HPDE6-E6E7 (cell line): ENCODE measurements around the gene GRIPAP1.

Experiments
- DNase-seq: peaks from one replicate; pipeline ENCODE4 v3.0.0; 2011; ENCODE audit warnings: missing footprints; ENCODE audit errors: extremely low spot score

Gene GRIPAP1

DNA sequence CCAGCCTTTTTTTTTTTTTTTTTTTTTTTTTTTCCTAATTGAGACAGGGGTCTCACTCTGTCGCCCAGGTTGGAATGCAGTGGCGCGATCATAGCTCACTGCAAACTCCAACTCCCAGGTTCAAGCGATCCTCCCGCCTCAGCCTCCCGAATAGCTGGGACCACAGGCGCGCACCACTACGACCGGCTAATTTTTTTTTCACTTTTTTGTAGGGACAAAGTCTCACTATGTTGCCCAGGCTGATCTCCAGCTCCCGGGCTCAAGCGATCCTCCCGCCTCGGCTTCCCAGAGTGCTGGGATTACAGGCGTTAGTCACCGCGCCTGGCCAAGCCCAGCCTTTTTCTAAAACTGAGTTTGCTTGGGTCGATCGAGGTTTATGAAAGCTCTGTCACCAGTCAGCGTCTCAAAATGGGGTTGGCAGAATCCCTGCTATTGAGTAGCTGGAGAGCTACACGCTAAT is 43.4 kb downstream of the GRIPAP1 start:
- no peak for DNase-seq

DNA sequence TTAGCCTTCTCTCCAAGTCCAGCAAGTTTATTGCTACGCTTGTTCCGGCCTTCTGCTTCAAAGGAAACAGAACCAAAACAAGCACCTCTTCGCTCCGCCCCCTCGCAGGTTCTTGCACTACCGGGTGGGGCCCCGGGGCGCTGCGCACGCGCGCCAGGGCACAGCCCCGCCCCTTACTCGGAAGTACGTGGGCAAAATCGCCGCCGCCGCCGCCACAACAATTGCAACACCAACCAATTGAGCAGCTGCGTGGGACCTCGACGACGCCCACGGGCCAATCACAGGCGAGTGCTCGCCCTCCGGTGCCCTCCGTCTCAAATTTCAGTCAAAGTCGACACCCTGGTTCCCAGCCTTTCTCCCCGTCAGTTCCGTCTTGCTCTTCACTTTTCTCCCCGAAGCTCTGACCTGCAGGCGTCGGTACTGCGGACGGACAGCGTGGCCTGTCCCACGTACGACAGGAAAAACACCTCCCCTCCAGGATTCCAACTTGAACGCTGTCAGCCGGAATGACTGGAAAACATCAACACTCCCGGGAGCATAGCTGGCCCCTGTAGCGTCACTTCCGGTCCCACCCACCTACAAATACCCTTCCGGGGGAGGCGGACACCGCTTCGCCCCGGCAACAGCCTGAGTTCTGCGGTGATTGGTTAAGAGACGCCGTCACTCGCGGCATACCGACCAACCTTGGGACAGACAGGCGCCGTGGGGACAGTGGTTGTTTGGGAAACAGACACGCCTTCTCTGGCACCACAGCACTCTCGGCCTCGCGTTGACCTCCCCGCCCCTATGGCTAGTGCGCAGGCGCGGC is 44.0 kb downstream of the GRIPAP1 start:
- DNase-seq: peak; percentile 84

DNA sequence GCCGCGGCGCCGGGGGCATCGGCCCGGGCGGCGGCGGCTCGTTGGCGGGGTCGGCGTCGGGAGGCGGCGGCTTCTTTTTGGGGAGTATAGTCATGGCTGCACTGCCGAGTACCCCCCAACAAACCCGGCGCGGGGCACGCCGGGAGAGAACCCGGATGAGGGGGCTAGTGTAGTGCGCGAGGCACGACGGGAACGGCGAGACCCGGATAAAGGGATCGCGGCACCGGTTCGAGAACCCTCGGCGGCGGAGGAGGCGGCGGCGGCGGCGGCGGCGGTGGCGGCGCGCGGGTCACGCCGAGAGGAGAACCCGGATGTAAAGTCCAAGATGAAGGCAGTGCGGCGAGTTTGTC is 44.6 kb downstream of the GRIPAP1 start, which contains the start of gene OTUD5:
Gene OTUD5 (minus strand): TSS at position 131 of the 350 bp plus-strand sequence. CDS start 37 bp downstream, at position 94.
- no peak for DNase-seq

DNA sequence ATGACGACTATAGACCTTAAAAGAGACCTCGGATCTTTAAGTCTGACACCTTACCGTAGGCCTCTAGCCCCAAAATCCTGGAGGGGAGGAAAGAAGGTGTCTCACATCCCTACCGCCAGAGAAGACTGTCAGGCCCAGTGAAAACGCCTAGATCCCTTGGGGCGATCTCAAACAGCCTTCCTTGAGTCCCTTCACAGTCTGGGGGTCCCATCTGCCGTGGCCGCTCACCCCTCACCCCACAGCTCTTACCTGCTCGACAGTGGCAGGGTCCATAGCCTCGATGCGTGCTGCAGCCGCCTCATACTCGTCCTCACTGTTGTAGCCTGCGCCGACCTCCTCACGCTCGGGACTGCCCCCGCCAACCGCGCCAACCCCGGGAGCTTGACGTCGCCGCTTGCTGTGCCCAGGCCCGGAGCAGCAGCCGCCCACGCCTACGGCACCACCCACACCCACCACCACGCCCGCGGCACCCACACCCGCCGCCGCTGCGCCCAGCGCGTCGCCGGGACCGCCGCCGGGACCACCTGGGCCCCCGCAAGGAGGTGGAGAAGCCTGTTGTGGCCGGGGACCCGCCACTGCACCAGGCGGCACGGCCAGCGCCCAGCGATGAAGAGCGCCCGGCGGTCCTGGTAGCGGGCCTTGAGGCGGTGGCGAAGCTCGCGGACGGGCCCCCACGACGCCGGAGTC is 45.2 kb downstream of the GRIPAP1 start:
- DNase-seq: no peak

DNA sequence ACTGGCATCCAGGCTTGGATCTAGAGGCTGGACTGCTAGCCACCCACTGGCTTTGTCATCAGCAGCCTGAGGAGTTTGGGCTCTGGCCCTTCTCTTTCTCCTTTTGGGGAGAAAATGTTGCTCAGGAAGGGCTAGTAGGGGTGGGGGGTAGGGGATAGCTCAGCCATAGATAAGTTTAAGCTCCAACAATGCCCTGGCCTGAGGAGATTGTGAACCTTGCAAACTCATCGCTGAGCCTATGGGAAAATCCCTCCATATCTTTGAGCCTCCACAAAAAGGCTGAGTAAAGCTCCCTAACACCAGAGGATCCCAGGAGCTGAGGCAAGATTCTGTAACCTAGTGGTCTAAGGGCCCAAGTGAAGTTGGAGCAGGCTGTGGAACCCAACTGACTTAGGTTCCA is 53.5 kb downstream of the GRIPAP1 start:
- no peak for DNase-seq

DNA sequence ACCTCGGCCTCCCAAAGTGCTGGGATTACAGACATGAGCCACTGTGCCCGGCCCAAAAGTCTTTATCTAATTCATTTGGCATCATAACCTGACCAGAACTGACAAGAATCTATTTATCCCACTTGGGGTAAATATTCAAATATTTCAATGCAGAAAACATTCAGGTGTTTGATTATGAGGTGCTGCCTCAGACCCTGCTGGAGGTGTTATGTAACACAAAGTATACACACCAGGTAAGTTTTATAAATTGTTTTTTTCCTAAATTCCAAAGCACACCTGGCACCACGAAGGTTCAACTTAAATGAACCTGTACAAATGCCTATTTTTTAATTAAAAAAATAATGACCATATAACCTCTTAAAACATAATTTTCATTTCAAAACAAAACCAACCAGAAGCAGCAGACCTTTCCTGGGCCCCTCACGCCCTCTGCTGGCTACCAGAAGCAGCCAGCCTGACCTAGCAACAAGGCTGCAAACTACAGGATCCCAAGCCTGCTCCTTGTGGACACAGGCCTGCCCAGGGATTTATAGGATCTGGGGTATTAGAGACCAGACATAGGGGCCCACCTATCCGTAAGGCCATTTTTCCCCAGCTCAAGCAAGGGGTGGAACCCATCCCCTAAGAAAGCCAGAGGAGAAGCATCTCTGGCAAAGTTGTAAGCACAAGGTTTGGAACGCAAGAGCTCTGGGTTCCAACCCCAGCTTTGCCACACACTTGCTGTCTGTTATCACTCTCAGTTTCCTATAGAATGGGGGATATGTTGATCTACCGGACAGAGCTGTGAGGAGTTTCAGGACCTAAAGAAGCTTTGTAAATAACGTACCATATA is 56.3 kb downstream of the GRIPAP1 start:
- DNase-seq: peak; percentile 33

DNA sequence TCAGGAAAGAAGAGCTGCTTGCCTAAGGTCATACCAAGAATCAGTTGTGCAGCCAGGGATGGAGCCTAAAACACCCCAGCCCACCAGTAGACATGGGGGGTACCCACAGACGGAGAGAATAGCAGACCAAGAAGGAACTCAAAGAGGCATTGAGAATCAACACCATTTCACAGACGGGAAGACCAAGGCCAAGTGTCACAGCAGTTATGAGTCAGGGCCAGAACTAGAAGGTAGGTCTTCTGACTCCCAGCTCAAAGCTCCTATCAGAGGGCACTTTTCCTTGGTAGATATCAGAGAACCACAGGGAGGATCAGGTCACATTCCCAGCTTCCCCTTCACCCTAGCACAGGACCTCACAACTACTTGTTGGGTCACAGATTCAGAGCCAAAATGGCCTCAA is 59.2 kb downstream of the GRIPAP1 start:
- no peak for DNase-seq

DNA sequence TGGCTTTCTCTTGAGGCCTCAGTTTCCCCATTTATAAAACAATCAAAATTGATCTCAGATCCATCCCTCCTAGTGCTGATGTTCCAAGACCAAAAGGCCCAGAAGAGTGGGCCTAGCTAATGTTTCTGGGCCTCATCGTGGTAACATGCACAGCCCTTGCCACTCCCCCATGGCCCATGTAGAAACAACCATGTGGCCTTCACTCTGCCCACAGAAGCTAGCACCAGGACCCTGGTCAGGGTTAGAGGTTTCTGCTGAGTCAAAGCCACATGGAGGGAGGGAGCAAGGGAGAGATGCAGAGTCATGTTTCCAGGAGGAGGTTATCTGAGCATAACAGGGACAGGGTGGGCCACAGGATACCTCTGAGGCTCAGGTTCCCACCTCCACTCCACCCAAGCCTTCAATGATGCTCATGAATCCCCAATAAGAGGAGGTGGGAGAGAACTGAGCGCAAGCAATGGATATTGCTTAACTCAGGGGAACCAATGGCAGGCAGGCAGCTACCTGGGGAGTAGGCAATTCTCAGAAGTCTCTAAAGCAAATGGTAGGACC is 61.6 kb downstream of the GRIPAP1 start:
- DNase-seq: no peak

DNA sequence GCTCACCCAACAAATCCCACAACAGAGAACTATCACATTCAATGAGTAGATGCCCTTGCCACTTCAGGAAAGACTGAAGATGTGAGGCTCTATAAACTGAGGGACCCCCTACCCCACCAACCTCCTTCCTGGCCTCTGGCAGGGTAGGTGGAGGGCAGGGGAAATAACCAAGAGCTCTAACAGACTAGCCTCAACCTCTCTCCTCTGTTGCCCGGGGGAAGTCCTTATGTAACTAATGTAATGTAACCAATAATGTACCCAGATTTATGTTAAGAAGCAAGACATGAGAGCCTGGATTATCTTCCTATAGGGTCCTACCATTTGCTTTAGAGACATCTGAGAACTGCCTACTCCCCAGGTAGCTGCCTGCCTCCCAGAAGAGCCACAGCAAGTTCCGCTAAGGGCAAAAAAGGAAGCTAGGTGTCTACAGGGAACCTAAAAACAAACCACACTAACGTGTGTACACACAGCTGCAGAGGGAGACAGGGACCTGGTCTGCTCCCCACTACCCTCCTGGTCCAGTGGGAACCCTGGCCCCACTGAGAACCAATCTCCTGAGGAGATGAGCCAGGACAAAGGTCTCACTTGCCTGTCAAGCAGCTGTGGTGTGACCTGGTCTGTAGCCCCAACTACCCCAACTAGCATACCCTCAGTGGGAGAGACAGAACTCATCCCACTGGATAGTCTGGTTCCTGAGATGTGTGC is 62.4 kb downstream of the GRIPAP1 start:
- DNase-seq: no peak

DNA sequence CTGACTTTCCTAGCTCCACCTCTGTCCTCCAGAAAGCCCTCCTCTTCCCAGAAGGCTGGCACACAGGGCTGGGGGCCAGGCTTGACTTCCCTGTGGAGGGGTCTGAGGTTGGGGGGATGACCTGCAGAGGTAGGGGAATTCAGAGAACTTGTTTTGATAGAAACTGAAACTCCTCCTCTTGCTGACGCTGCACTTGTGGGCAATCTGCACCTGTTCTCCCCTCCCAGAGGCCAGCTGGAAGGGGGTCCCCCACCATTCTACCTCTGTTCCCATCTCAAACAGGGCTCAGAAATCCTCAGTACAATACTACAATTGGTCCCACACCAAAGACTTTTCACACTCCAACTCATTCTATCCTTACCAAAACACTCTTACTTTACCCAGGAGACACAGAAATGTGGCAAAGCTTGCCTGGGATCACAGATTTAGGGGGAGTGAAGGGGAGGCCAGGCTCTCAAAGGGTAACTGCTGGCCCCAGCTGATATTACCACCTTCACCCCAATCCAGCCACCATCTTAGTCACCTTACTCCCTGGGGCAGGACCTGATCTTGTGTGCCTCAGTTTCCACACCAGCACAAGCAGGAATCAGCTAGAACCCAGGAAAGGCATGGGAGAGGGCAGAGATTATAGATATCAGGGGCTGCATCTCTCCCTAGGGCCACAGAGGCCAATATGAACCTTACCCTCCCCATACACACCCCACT is 63.2 kb downstream of the GRIPAP1 start:
- DNase-seq: no peak

DNA sequence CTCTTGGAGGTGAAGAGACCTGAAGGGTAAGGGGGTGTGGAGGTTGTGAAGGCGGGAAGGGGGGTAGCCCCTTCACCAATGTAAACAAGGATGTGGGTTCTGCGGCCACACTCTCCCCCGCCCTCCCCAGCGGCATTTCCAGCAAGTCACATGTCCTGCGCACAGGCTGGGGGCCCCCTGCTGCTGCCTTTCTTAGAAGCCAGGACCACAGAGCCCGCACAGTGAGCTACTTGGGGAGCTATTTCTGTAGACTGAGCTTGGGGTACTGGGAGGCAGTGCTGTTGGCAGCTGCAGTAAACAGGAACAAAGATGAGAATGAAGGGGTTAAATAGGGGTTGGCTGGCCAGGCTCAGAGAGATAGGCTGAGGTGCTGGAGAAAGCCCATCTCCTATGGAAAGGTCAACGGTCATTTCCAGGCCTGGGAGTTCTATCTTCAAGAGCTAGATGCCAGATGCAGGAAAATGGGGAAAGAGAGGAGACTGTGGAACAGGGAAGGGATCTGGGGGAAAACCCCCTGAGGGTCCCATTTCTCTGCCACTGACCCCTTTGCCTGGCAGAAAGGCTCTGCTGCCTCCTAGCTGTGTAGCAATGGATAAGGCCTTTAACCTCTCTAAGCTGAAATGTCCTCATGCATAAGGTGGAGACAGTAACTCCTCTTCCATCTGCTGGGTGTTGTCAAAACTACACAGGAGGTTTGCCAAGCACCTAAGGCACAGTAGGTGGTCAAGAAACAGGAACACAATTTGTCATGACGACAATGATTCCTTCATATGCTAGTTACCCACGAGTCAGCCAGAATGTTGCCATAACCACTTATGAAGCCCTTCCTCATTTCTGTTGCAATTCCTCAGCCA is 64.8 kb downstream of the GRIPAP1 start:
- DNase-seq: no peak

DNA sequence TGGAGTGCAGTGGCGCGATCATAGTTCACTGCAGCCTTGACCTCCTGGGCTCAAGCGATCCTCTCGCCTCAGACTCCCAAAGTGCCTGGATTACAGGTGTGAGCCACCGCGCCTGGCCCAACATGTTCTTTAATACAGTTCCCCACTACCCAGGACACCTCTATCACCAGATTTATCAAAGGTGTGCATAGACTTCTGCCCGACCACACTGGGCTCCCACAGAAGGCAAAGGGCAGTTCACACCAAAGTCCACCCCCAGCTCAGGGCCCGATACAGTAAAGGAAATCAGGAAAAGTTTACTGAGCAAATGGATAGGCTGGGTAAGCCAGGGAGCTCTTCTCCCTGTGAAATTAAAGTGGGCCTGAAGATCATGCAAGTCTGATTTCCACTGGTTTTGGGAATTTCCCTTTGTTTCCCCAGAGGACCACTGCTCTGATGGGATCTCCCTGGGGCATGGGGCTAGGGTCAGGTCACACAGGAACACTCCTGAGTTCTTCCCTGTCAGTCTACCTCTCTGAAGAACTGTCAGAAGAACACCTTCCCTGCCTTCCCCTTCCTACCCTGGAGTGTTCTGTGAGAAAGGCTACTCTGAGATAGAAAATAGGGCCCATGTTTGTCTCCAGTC is 65.5 kb downstream of the GRIPAP1 start:
- DNase-seq: no peak

DNA sequence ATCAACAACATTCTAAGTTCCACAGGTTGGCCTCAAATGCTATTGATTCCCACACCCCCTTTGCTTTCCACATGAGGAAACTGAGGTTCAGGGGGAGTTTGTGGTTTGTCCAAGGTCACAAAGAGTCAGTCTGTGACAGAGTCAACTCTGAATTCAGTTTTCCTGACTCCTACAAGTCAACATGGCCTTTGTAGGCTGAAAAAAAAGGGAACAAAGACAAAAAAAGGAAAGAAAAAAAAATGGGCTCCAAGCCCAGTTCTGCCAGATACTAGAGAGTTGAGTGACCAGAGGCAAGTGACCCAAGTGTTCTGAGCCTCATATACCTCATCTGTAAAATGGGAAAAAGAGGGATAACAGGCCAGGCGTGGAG is 66.8 kb downstream of the GRIPAP1 start:
- DNase-seq: no peak

DNA sequence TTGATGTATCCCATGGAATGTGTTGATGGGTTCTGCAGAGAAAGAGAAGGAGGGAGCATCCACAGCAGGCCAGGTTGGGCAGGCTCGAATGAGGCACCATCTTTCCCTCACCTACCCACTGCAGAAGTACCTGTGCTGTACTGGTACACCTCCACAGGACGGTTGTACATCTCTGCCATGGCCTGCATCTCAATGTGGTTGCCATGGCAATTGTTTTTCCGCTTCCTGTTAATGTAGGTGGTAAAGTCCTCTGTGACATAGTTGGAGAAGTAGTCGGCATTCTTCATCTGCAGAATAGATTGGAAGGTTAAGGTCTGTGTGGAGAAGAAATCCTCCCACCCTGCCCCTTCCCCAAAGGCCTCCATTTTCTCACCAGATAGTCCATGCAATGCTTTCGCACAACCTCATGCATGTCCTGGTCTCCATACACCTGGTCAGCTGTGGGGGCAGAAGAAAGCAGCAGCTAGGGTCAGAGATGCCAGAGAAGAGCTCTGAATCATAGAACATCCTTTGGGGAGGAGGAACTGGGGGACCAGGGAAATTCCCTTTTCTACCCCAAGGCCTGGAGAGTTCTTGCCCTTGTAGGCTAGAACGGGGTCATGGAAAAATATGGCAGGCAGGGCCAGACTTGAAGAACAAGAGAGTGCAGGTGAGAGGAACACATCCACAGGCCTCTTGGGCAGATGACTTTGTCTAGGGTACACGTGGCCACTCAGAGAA is 67.3 kb downstream of the GRIPAP1 start:
- no peak for DNase-seq

DNA sequence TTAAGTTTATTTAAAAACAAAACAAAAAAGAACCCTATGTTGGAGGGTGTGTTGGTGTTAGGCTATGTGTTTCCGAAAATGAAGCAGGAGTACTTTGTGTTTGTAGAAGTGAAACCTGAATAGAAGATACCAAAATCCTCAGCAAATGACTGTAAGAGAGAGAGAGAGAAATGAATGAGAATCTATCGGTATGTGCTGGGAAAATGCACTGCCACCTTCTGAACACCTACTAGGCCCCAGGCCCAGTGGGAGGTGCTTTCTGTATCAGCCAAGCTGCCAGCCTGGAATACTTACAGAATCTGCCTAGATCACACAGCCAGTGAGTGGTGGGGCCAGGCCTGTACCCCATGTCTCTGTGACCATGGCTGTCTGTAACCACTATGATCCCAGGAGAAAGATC is 68.3 kb downstream of the GRIPAP1 start:
- DNase-seq: no peak

DNA sequence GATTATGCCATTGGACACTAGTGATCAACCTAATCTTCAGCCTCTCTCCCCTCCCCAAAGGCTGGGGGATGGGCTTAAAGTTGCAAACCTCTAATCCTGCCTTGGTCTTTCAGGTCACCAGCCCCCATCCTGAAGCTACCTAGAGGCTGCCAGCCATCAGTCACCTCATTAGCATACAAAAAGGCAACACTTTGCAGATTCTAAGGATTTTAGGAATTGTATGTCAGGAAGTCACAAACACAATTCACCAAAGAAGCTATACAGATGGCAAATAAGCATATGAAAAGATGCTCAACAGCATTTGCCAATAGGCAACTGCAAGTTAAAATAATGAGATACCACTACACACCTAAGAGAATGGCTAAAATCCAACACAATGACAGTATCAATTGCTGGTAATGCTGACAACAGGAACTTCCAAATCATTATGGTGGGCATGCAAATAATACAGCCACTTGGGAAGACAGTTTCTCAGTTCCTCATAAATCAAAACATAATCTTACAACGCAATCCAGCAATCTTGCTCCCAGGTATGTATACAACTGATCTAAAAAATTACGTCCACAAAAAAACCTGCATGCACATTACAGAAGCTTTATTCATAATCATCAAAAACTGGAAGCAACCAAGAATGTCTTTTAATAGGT is 74.2 kb downstream of the GRIPAP1 start:
- DNase-seq: no peak

DNA sequence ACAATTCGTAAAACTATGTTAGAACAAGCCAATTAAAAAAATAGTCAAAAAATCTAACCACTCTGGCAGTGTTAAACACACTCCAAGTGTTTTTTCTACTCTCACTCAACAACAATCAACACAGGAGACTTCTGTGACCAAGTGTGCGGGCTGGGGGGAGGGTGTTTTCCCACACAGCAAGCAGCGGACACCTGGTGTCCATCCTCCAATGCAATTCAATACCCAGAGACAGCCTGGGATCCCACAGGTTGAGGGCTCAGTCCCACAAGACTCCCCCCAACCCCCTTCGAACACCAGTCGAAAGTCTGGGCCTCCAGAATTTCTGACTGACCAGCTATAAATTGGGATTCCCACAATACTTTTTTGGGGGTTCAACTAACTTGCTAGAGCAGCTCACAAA is 74.9 kb downstream of the GRIPAP1 start:
- DNase-seq: no peak

DNA sequence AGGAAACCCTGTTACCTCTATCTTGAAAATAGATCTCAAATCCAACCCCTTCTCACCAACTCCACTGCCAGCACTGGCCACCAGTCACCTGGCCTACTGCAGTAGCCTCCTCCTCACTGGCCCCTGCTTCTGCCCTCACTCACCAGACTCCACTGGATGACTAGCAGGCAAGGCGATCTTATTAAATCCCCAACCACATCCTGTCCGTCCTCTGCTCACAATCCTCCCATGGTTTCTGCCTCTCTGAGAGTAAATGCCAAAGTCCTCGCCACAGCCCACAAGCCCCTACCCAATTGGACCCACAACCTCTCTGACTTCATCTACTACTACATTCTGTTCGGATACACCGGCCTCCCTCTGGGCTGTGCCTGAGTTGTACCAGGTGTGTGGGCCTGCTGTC is 77.8 kb downstream of the GRIPAP1 start:
- DNase-seq: no peak
